Esophagus (tissue), 2 donors: Measurements from ENCODE around the gene RBSN. TPM values are rescaled to one million over a fixed set of nuclear protein-coding genes. Genes with fewer than 3 reads are reported as not detected.

Experiments used
- H3K27ac ChIP-seq, 2 donors: one replicate each; pipeline ENCODE4 v1.5.1; 2013; ENCODE audit warnings: low read depth in 2 of 2, mild to moderate bottlenecking in 2 of 2, inconsistent platforms in 1 of 2, low read length in 1 of 2, moderate library complexity in 1 of 2
- H3K27me3 ChIP-seq, 2 donors: one replicate each; pipeline ENCODE4 v1.6.1; 2013; ENCODE audit warnings: low read length in 2 of 2, control low read depth in 1 of 2, mild to moderate bottlenecking in 1 of 2; ENCODE audit not compliant: insufficient read depth in 2 of 2, control insufficient read depth in 1 of 2
- H3K36me3 ChIP-seq, 2 donors: one replicate each; pipeline ENCODE4 v1.6.1; 2013; ENCODE audit warnings: low read length in 1 of 2; ENCODE audit not compliant: control insufficient read depth in 2 of 2, insufficient read depth in 2 of 2
- H3K4me1 ChIP-seq, 2 donors: one replicate each; pipeline ENCODE4 v1.6.1; 2013; ENCODE audit warnings: low read length in 1 of 2; ENCODE audit not compliant: control insufficient read depth in 2 of 2, insufficient read depth in 2 of 2
- H3K4me3 ChIP-seq, 2 donors: one replicate each; pipeline ENCODE4 v1.5.1; 2013; ENCODE audit warnings: low read length in 2 of 2, mild to moderate bottlenecking in 2 of 2, low read depth in 1 of 2, moderate library complexity in 1 of 2
- H3K9me3 ChIP-seq, 2 donors: one replicate each; pipeline ENCODE4 v1.6.1; 2013; ENCODE audit warnings: mild to moderate bottlenecking in 2 of 2, low read depth in 1 of 2, low read length in 1 of 2, moderate library complexity in 1 of 2; ENCODE audit not compliant: control insufficient read depth in 2 of 2, insufficient read depth in 1 of 2
- WGBS, 2 donors: extraction: QIAGEN DNeasy Blood & Tissue Kit; methylation state at CpG; one replicate each; pipeline ENCODE4 v1.1.7; 2013; 5-methylcytosine and 5-hydroxymethylcytosine counted together
- polyA plus RNA-seq, 2 donors: library from polyadenylated mRNA; stranded (reverse); fragments of 200-250 nt; gene quantifications; one replicate each; pipeline ENCODE4 v1.2.3, GENCODE V29; 2013
- donor health status: healthy with polysubstance abuse.
- donor health status: Bipolar disorder and iron deficiency.

RBSN gene
- polyA plus RNA-seq, 2 donors = 4.7 to 5.7 TPM

DNA sequence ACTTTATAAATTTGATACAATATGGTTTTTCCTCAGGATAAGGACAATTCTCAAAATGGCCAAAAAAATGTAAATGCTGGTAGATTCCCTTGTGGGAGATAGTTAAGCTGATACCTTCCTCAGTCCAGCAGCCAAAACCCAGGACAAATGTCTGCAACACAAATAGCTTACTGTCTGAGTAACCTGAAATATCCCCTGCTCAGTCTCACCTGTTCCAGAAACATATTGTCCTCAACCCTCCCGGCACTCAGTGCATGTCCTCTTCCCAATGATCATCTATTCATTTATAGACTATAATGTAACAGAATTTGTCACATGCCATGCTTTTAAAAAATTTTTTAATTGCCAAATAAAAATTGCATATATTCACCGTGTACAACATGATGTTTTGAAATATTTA lies 12.2 kb downstream of the RBSN start:
- Histone ChIP-seq H3K27me3 (no peaks in the 10 kb centered on the region), H3K27ac (no peak overlapping the region), H3K36me3 (peaks cover 20 to 22% of the 10 kb centered on the region in 2 donors), H3K4me1 (no peaks in the 10 kb centered on the region), H3K9me3 (no peaks in the 10 kb centered on the region), H3K4me3 (no peak overlapping the region)
- 90 to 95% methylated on average over 2 of the region's 2 CpGs for WGBS, 2 donors

DNA sequence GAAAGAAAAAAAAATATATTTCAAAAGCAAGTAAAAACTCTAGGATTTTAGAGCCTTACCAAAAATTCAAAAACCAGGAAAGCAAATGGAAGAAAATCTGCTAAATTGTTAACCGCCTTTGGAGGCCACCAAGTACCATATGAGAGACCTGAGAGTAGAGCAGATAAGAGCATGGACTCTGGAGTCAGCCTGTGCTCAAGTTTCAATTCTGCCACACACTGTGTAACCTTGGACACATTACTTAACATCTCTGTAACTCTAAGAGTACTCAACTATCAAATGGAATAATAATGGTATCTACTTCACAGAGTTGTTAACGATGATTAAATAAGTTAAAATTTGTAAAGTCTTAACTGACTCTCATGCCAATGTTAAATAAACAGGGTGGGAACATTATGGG lies 12.7 kb downstream of the RBSN start:
- Histone ChIP-seq H3K36me3 (peaks cover 20 to 26% of the 10 kb centered on the region in 2 donors), H3K4me3 (no peak overlapping the region), H3K9me3 (no peaks in the 10 kb centered on the region), H3K27ac (no peak overlapping the region), H3K4me1 (no peaks in the 10 kb centered on the region), H3K27me3 (no peaks in the 10 kb centered on the region)
- 96 to 97% methylated on average over 2 of the region's 2 CpGs for WGBS, 2 donors

DNA sequence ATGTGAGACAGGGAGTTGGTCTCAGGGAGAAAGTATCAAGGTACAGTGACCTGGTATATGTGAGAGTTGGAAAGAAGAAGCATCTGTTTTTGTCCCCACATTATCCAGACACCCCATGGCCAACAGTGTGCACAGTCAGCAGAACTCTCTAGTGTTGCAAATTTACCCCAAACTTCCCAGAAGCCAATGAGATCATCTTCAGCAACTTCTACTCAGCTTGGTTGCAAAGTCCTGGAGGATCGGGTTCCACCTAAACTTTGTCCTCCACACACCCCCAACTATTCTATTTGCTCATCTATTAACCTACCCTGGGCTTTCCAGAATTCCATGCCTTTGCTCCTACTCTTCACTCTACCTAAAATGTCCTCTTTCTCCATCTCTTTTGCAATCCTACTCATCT lies 15.7 kb downstream of the RBSN start:
- 97 to 100% methylated on average over 1 of the region's 1 CpG for WGBS, 2 donors
- Histone ChIP-seq H3K27ac (no peak overlapping the region), H3K9me3 (no peaks in the 10 kb centered on the region), H3K4me3 (no peak overlapping the region), H3K27me3 (no peaks in the 10 kb centered on the region), H3K4me1 (no peaks in the 10 kb centered on the region), H3K36me3 (peaks cover 20 to 29% of the 10 kb centered on the region in 2 donors)

DNA sequence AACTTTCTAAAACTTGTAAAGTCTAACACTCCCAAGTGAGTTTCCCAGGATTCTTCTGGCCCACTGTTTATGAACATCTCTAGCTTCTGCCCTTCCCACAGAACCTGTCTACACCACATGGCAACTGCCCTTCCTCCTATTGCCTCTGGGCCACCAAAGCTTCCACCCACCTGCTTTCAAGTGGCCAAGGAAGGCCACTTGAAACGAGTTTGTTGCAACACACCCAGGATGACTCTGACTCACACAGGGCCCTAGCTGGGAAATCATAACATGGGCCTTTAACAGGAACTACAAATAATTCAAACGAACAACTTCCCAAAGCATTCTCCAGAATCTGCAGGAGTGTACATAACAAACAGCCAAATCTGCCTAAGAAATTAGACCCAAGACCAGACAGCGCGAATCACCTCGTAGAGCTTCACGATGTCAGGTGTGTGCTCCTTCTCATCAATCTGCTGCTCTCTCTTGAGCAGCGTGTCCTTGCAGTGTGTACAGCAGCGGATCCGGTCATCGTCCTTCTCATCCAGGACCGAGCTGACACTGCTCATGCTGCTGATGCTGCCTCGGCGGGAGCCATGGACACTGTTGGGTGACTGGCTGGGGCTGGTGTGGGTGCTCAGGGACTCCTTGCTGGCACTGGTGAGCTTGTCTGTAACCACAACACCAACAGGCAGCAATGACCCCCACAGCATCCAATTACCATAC lies 16.8 kb downstream of the RBSN start:
- Histone ChIP-seq H3K4me3 (no peak overlapping the region), H3K27me3 (no peaks in the 10 kb centered on the region), H3K9me3 (no peaks in the 10 kb centered on the region), H3K27ac (no peak overlapping the region), H3K36me3 (peaks cover 27 to 38% of the 10 kb centered on the region in 2 donors), H3K4me1 (no peaks in the 10 kb centered on the region)
- 90 to 92% methylated on average over 13 of the region's 13 CpGs for WGBS, 2 donors

DNA sequence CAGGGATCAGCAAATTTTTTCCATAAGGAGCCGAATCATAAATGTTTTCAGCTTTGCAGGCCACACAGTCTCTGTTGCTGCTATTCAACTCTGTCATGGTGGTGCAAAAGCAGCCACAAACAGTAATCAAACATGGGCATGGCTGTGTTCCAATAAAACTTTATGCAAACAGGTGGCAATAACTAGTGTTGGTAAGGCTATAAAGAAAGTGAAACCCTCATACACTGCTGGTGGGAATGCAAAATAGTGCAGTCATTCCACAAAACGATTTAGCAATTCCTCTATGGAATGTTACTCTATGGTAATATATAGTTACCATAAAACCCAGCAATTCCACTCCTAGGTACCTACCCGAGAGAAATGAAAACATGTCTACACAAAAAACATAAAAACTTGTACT lies 19.9 kb downstream of the RBSN start:
- whole genome bisulfite sequencing, 2 donors = 72 to 86% methylated on average over 3 of the region's 3 CpGs
- no peak overlapping the region for H3K4me3 ChIP-seq
- H3K27me3 ChIP-seq = no peaks in the 10 kb centered on the region
- no peaks in the 10 kb centered on the region for H3K4me1 ChIP-seq
- H3K9me3 ChIP-seq = no peaks in the 10 kb centered on the region
- H3K27ac ChIP-seq = no peak overlapping the region
- peaks cover 26 to 45% of the 10 kb centered on the region in 2 donors for H3K36me3 ChIP-seq

DNA sequence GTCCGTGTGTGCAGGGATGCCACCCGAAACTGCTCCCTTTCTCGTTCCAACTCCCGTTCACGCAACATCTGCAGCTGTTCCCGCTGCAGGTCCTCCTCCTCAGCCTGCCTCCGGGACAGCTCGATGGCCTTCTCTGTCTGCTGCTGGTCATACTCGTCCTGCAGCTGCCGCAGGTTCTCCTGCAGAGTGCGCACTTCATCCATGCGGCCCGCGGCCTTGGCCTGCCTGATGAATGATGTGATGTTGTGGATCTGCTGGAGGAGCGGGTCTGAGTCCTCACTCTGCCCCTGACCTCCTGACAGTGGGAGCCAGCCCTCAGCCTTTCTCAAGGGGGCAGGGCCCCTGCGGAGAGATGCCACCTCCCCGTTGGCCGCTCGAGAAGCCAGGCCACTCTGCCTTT lies 24.4 kb downstream of the RBSN start:
- peaks cover 24 to 36% of the 10 kb centered on the region in 2 donors for H3K36me3 ChIP-seq
- 93 to 94% methylated on average over 19 of the region's 19 CpGs for WGBS, 2 donors

DNA sequence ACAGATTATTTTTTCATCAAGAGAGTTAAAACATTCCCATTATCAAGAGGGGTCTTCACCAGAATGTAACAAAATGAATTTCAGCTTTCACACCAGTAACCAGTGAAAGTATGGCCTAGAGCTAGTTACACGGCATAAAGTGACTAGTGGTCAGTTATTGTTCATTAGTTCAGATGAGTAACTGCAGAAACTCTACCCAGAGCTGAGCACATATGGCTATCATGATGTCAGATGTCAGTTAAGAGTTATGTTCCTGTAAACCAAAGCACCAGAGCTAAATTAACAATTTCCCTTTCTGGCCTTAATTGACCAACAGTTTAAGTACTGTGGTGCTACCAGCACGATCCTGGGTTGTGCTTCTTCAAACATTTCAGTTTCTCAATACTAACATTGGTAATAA lies 27.2 kb downstream of the RBSN start:
- H3K4me1 ChIP-seq = no peaks in the 10 kb centered on the region
- WGBS, 2 donors = 93 to 96% methylated on average over 2 of the region's 2 CpGs
- no peak overlapping the region for H3K27ac ChIP-seq
- H3K9me3 ChIP-seq = no peaks in the 10 kb centered on the region
- H3K27me3 ChIP-seq = no peaks in the 10 kb centered on the region
- H3K4me3 ChIP-seq = no peak overlapping the region
- H3K36me3 ChIP-seq = peaks cover 14 to 23% of the 10 kb centered on the region in 2 donors

More for the DNA sequence above, 24.4 kb downstream of the RBSN start:
- Histone ChIP-seq H3K4me1 (no peaks in the 10 kb centered on the region), H3K27me3 (no peaks in the 10 kb centered on the region), H3K27ac (no peak overlapping the region), H3K4me3 (no peak overlapping the region), H3K9me3 (no peaks in the 10 kb centered on the region)

DNA sequence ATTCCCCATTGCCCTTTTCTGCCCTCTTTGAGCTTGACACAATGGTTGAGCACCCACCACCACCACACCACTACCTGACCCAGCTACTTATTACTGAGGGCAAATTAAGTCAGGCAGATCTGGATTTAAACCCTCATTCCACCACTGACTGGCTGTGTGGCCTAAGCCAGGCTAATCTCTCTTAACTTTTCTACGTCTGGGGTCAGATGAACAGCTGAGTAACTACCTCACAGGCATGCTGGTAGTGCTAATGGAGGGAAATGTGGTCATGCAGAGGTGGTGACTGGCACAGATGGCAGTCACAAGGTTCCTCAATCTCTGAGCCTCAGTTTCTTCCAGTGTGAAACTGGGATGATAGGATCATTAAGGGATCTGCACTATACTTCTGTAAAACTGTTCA lies 29.5 kb downstream of the RBSN start:
- Histone ChIP-seq H3K4me1 (no peaks in the 10 kb centered on the region), H3K36me3 (peaks cover 7 to 15% of the 10 kb centered on the region in 2 donors), H3K9me3 (no peaks in the 10 kb centered on the region), H3K27ac (no peak overlapping the region), H3K27me3 (no peaks in the 10 kb centered on the region), H3K4me3 (no peak overlapping the region)
- WGBS, 2 donors = 91 to 95% methylated on average over 1 of the region's 1 CpG

DNA sequence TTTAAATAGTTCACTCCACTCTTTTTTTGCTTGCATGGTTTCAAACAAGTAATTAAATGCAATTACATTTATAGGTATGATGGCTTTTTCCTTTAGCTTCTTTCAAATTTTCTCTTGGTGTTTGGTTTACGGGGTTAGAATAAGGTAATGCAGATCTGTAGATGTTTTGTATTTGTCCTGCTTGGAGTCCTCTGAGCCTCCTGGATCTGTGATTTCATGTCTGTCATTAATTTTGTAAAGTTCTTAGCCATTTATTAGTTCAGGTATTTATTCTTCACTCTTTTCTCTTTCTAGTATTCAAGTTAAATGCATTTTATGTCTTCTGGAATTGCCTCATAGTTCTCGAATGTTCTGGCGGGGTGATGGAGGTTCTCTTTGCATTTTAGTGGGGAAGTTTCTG lies 32.5 kb downstream of the RBSN start:
- H3K4me3 ChIP-seq = no peak overlapping the region
- H3K9me3 ChIP-seq = no peaks in the 10 kb centered on the region
- no peaks in the 10 kb centered on the region for H3K27me3 ChIP-seq
- H3K36me3 ChIP-seq = peaks cover 0 to 2% of the 10 kb centered on the region in 2 donors
- 95 to 96% methylated on average over 3 of the region's 3 CpGs for WGBS, 2 donors
- H3K4me1 ChIP-seq = peaks cover 5 to 13% of the 10 kb centered on the region in 2 donors
- no peak overlapping the region for H3K27ac ChIP-seq

DNA sequence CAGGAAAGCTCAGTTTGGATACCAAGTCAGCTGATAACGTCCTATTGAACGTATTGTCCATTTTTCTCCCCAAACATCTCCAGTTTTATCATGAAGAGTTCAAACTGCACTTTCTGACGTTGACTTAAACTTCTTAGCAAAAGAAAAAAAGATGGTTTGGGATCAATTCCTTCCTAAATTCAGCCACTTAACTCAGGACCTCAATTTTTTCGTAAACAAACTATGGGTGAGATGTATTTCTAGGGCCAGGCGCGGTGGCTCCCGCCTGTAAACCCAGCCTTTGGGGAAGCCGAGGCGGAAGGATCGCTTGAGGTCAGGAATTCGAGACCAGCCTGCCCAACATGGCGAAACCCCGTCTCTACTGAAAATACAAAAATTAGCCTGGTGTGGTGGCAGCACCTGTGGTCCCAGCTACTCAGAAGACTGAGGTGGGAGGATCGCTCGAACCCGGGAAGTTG lies 33.4 kb downstream of the RBSN start:
- Histone ChIP-seq H3K36me3 (peaks cover 0 to 2% of the 10 kb centered on the region in 2 donors), H3K9me3 (no peaks in the 10 kb centered on the region), H3K27me3 (no peaks in the 10 kb centered on the region), H3K4me3 (peak overlapping the region; percentile 80 to 88), H3K4me1 (peaks cover 5 to 13% of the 10 kb centered on the region in 2 donors), H3K27ac (peak overlapping the region in 1 of 2 donors; percentile 66)
- WGBS, 2 donors = 56 to 57% methylated on average over 16 of the region's 16 CpGs
